Fibroblast of peridontal ligament (primary cell): Measurements from ENCODE around the gene CENPH.

Experiments
- DNase-seq: peaks from one replicate; pipeline ENCODE4 v3.0.0-alpha.2; 2010; ENCODE audit errors: extremely low read depth

CENPH gene

GRCh38 chr5:69250593-69250992 is 61.2 kb downstream of the CENPH start:
- DNase-seq, result no peak

GRCh38 chr5:69252437-69252836 is 63.1 kb downstream of the CENPH start:
- no peak for DNase-seq

GRCh38 chr5:69255940-69256339 is 66.6 kb downstream of the CENPH start:
- DNase-seq, result peak; percentile 17

GRCh38 chr5:69257577-69257976 is 68.2 kb downstream of the CENPH start:
- DNase-seq, result no peak
